Activated CD4-positive, alpha-beta memory T cell treated with anti-CD3 and anti-CD28 coated beads for 36 hours (primary cell): Measurements from ENCODE around the gene STK38. TPM values are rescaled to one million over a fixed set of nuclear protein-coding genes. Genes with fewer than 3 reads are reported as not detected.
A peak's percentile ranks its signal among the peaks of the same experiment; 100 is the strongest.
"Not testable (repeated sequence)": the region's sequence is repeated elsewhere in the genome, so short reads cannot be mapped to it uniquely, and the experiment has no call there.

ENCODE experiments used
- CTCF ChIA-PET: fragments of 350-600 bp; sonication (Branson Sonifier 250); formaldehyde crosslinking; loops from one replicate; lab custom pipeline; 2021; ENCODE audit warnings: antibody characterized with exemption, inconsistent platforms; lab: Charles Lee
- POLR2A ChIA-PET: fragments of 350-600 bp; sonication (Branson Sonifier 250); formaldehyde crosslinking; loops from one replicate; lab custom pipeline; 2021; ENCODE audit warnings: antibody characterized with exemption; lab: Charles Lee
- DNase-seq: peaks from one replicate; pipeline ENCODE4 v3.0.0-alpha.2; 2020
- H3K27ac Mint-ChIP-seq: one replicate; pipeline ENCODE4 v1.8.0; 2021; ENCODE audit warnings: mixed read lengths
- H3K27me3 Mint-ChIP-seq: one replicate; pipeline ENCODE4 v1.8.0; 2021; ENCODE audit warnings: mixed read lengths
- H3K36me3 Mint-ChIP-seq: one replicate; pipeline ENCODE4 v1.8.0; 2021; ENCODE audit warnings: mixed read lengths
- H3K4me1 Mint-ChIP-seq: one replicate; pipeline ENCODE4 v1.8.0; 2021; ENCODE audit warnings: low read depth, mixed read lengths
- H3K4me3 Mint-ChIP-seq: one replicate; pipeline ENCODE4 v1.8.0; 2021; ENCODE audit warnings: mild to moderate bottlenecking, mixed read lengths
- H3K9me3 Mint-ChIP-seq: one replicate; pipeline ENCODE4 v1.8.0; 2021; ENCODE audit warnings: mixed read lengths
- intact Hi-C: fragments of 100-400 bp; cut with micrococcal nuclease; formaldehyde crosslinking; loops from one replicate; pipeline ENCODE4 v1.15.1; 2023
- total RNA-seq, 2 experiments: library from RNA; stranded (reverse); gene quantifications; one replicate each; pipeline ENCODE4 v1.2.3, GENCODE V29; 2021

STK38 gene
- total RNA-seq, 2 experiments from 2014 or later, result 25.8 to 27.5 TPM

GRCh38 chr6:36493319-36493718 lies 54.0 kb downstream of the STK38 start:
- POLR2A ChIA-PET, result no interaction called here

GRCh38 chr6:36492621-36493020 lies 54.7 kb downstream of the STK38 start:
- no peak overlapping the region for H3K4me3 Mint-ChIP-seq
- no peaks in the 10 kb centered on the region for H3K9me3 Mint-ChIP-seq
- no peaks in the 10 kb centered on the region for H3K27me3 Mint-ChIP-seq
- intact Hi-C loops, result no loop called here
- peaks cover 57% of the 10 kb centered on the region for H3K36me3 Mint-ChIP-seq
- H3K4me1 Mint-ChIP-seq, result peaks cover 34% of the 10 kb centered on the region
- no peak for DNase-seq
- POLR2A ChIA-PET, result no interaction called here
- CTCF ChIA-PET, result interaction anchor here (2.0 kb wide), 1 partner anchor 70 kb away, joined by 7 read pairs; no protein-coding TSS in a partner anchor
- H3K27ac Mint-ChIP-seq, result peak overlapping the region; percentile 76

More at GRCh38 chr6:36493319-36493718, 54.0 kb downstream of the STK38 start:
- intact Hi-C loops, result no loop called here
- no peak overlapping the region for H3K4me3 Mint-ChIP-seq
- no peaks in the 10 kb centered on the region for H3K27me3 Mint-ChIP-seq
- peaks cover 34% of the 10 kb centered on the region for H3K4me1 Mint-ChIP-seq
- no peaks in the 10 kb centered on the region for H3K9me3 Mint-ChIP-seq
- H3K36me3 Mint-ChIP-seq, result peaks cover 50% of the 10 kb centered on the region
- DNase-seq, result no peak
- H3K27ac Mint-ChIP-seq, result peak overlapping the region; percentile 74
- CTCF ChIA-PET, result interaction anchor here (2.0 kb wide), 1 partner anchor 70 kb away, joined by 7 read pairs; no protein-coding TSS in a partner anchor

GRCh38 chr6:36492092-36492491 lies 55.2 kb downstream of the STK38 start:
- H3K27ac Mint-ChIP-seq, result peak overlapping the region; percentile 76
- no peak overlapping the region for H3K4me3 Mint-ChIP-seq
- peaks cover 57% of the 10 kb centered on the region for H3K36me3 Mint-ChIP-seq

GRCh38 chr6:36491378-36491965 lies 55.8 kb downstream of the STK38 start:
- H3K36me3 Mint-ChIP-seq, result peaks cover 55% of the 10 kb centered on the region

More at GRCh38 chr6:36492092-36492491, 55.2 kb downstream of the STK38 start:
- ChIA-PET POLR2A (no interaction called here), CTCF (interaction anchor here (0.8 kb wide), 1 partner anchor 267 kb away, joined by 3 read pairs; no protein-coding TSS in a partner anchor)
- Mint-ChIP-seq H3K4me1 (peaks cover 32% of the 10 kb centered on the region), H3K27me3 (no peaks in the 10 kb centered on the region), H3K9me3 (no peaks in the 10 kb centered on the region)
- intact Hi-C loops, result no loop called here
- no peak for DNase-seq

GRCh38 chr6:36489426-36489825 lies 57.9 kb downstream of the STK38 start:
- no peak for DNase-seq
- H3K4me1 Mint-ChIP-seq, result peaks cover 23% of the 10 kb centered on the region
- POLR2A ChIA-PET, result no interaction called here
- H3K27me3 Mint-ChIP-seq, result no peaks in the 10 kb centered on the region
- peaks cover 53% of the 10 kb centered on the region for H3K36me3 Mint-ChIP-seq
- intact Hi-C loops, result no loop called here
- CTCF ChIA-PET, result interaction anchor here (2.5 kb wide), 1 partner anchor 27 kb away, joined by 5 read pairs; no protein-coding TSS in a partner anchor
- no peak overlapping the region for H3K27ac Mint-ChIP-seq
- H3K4me3 Mint-ChIP-seq, result no peak overlapping the region
- no peaks in the 10 kb centered on the region for H3K9me3 Mint-ChIP-seq

More at GRCh38 chr6:36491378-36491965, 55.8 kb downstream of the STK38 start:
- peak overlapping the region; percentile 39 for H3K27ac Mint-ChIP-seq
- no peak overlapping the region for H3K4me3 Mint-ChIP-seq
- CTCF ChIA-PET, result interaction anchor here (0.8 kb wide), 1 partner anchor 268 kb away, joined by 3 read pairs; no protein-coding TSS in a partner anchor
- intact Hi-C loops, result no loop called here
- H3K9me3 Mint-ChIP-seq, result no peaks in the 10 kb centered on the region
- peaks cover 32% of the 10 kb centered on the region for H3K4me1 Mint-ChIP-seq
- POLR2A ChIA-PET, result no interaction called here
- no peaks in the 10 kb centered on the region for H3K27me3 Mint-ChIP-seq
- no peak for DNase-seq

- H3K4me1 Mint-ChIP-seq, result peaks cover 11% of the 10 kb centered on the region
- peaks cover 53% of the 10 kb centered on the region for H3K36me3 Mint-ChIP-seq
- POLR2A ChIA-PET, result interaction anchor here (1.1 kb wide), 1 partner anchor 137 kb away, joined by 3 read pairs; no protein-coding TSS in a partner anchor
Measured at GRCh38 chr6:36488221-36488620, 59.1 kb downstream of the STK38 start.

GRCh38 chr6:36487698-36488097 lies 59.6 kb downstream of the STK38 start:
- peaks cover 52% of the 10 kb centered on the region for H3K36me3 Mint-ChIP-seq
- no peak for DNase-seq
- no peaks in the 10 kb centered on the region for H3K27me3 Mint-ChIP-seq
- intact Hi-C loops, result no loop called here
- H3K27ac Mint-ChIP-seq, result no peak overlapping the region
- no peak overlapping the region for H3K4me3 Mint-ChIP-seq
- CTCF ChIA-PET, result interaction anchor here (1.0 to 2.5 kb wide), 3 partner anchors 12 to 135 kb away, joined by 3 to 5 read pairs (median 3); no protein-coding TSS in a partner anchor
- peaks cover 7% of the 10 kb centered on the region for H3K4me1 Mint-ChIP-seq
- POLR2A ChIA-PET, result interaction anchor here (1.1 kb wide), 1 partner anchor 137 kb away, joined by 3 read pairs; no protein-coding TSS in a partner anchor
- H3K9me3 Mint-ChIP-seq, result no peaks in the 10 kb centered on the region

More at GRCh38 chr6:36488221-36488620, 59.1 kb downstream of the STK38 start:
- Mint-ChIP-seq H3K27me3 (no peaks in the 10 kb centered on the region), H3K9me3 (no peaks in the 10 kb centered on the region), H3K27ac (no peak overlapping the region), H3K4me3 (no peak overlapping the region)
- intact Hi-C loops, result no loop called here
- CTCF ChIA-PET, result interaction anchor here (1.0 to 2.5 kb wide), 3 partner anchors 12 to 135 kb away, joined by 3 to 5 read pairs (median 3); no protein-coding TSS in a partner anchor
- DNase-seq, result no peak

GRCh38 chr6:36484736-36485135 lies 62.5 kb downstream of the STK38 start:
- ChIA-PET POLR2A (no interaction called here), CTCF (interaction anchor here (0.8 to 1.0 kb wide), 2 partner anchors 61 to 144 kb away, joined by 3 read pairs; no protein-coding TSS in a partner anchor)
- Mint-ChIP-seq H3K4me1 (no peaks in the 10 kb centered on the region), H3K27ac (no peak overlapping the region), H3K36me3 (peaks cover 53% of the 10 kb centered on the region), H3K4me3 (no peak overlapping the region), H3K9me3 (no peaks in the 10 kb centered on the region), H3K27me3 (no peaks in the 10 kb centered on the region)
- intact Hi-C loops, result no loop called here
- DNase-seq, result no peak

GRCh38 chr6:36483326-36483725 lies 64.0 kb downstream of the STK38 start:
- H3K4me3 Mint-ChIP-seq, H3K27ac Mint-ChIP-seq, H3K27me3 Mint-ChIP-seq, H3K4me1 Mint-ChIP-seq, POLR2A ChIA-PET, intact Hi-C loops, H3K9me3 Mint-ChIP-seq, CTCF ChIA-PET, DNase-seq: not testable (repeated sequence)
- peaks cover 55% of the 10 kb centered on the region for H3K36me3 Mint-ChIP-seq

GRCh38 chr6:36479256-36479655 lies 68.0 kb downstream of the STK38 start:
- intact Hi-C loops, result no loop called here
- peaks cover 9% of the 10 kb centered on the region for H3K4me1 Mint-ChIP-seq
- no peak overlapping the region for H3K4me3 Mint-ChIP-seq
- peaks cover 30% of the 10 kb centered on the region for H3K36me3 Mint-ChIP-seq
- peak overlapping the region; percentile 43 for H3K27ac Mint-ChIP-seq
- CTCF ChIA-PET, result no interaction called here
- H3K9me3 Mint-ChIP-seq, result no peaks in the 10 kb centered on the region
- no peaks in the 10 kb centered on the region for H3K27me3 Mint-ChIP-seq
- POLR2A ChIA-PET, result no interaction called here
- DNase-seq, result no peak

- ChIA-PET POLR2A (no interaction called here), CTCF (no interaction called here)
- Mint-ChIP-seq H3K36me3 (peaks cover 22% of the 10 kb centered on the region), H3K27me3 (no peaks in the 10 kb centered on the region), H3K4me1 (peaks cover 9% of the 10 kb centered on the region), H3K4me3 (no peak overlapping the region), H3K27ac (no peak overlapping the region), H3K9me3 (no peaks in the 10 kb centered on the region)
- DNase-seq, result no peak
- intact Hi-C loops, result no loop called here
Measured at GRCh38 chr6:36478051-36478526, 69.2 kb downstream of the STK38 start.

- no peak for DNase-seq
- no peak overlapping the region for H3K4me3 Mint-ChIP-seq
- intact Hi-C loops, result no loop called here
- CTCF ChIA-PET, result interaction anchor here (1.0 kb wide), 1 partner anchor 59 kb away, joined by 3 read pairs; no protein-coding TSS in a partner anchor
- no peaks in the 10 kb centered on the region for H3K27me3 Mint-ChIP-seq
- POLR2A ChIA-PET, result interaction anchor here (0.5 to 0.6 kb wide), 2 partner anchors 27 to 65 kb away, joined by 3 read pairs; no protein-coding TSS in a partner anchor
- peaks cover 17% of the 10 kb centered on the region for H3K36me3 Mint-ChIP-seq
- no peak overlapping the region for H3K27ac Mint-ChIP-seq
- H3K4me1 Mint-ChIP-seq, result peaks cover 12% of the 10 kb centered on the region
- H3K9me3 Mint-ChIP-seq, result no peaks in the 10 kb centered on the region
Measured at GRCh38 chr6:36469946-36470345, 77.3 kb downstream of the STK38 start.
